Measurements from ENCODE around the gene ROCK2.

Gene ROCK2

GRCh38 chr2:11155381-11156035 lies 188.9 kb downstream of the ROCK2 start, which contains the start of gene SLC66A3:
Gene SLC66A3 (plus strand): TSS chr2:11155467. CDS start chr2:11155547, 80 bp downstream.
- no peak for TF ChIP-seq TAF1 (IDR thresholded peaks at IDR 0.05; ENCODE audit: borderline replicate concordance, insufficient read depth, low read length)
- TF ChIP-seq FOXP2 (optimal IDR thresholded peaks at IDR 0.05; ENCODE audit: borderline replicate concordance, extremely low read depth, extremely low read length, insufficient read depth) = no peak
- TF ChIP-seq SIN3A (IDR thresholded peaks at IDR 0.05; ENCODE audit: borderline replicate concordance, insufficient read depth, low read length) = no peak
- no peak for TF ChIP-seq REST (IDR thresholded peaks at IDR 0.05; ENCODE audit: insufficient read depth in 1 of 2, low read depth in 2 of 2, low read length in 2 of 2)
- TF ChIP-seq POLR2AphosphoS5 (IDR thresholded peaks at IDR 0.05; ENCODE audit: low read depth, low read length) = peak; percentile 66

- TF ChIP-seq FOXP2 (optimal IDR thresholded peaks at IDR 0.05; ENCODE audit: borderline replicate concordance, extremely low read depth, extremely low read length, insufficient read depth) (peak; percentile 79), SIN3A (IDR thresholded peaks at IDR 0.05; ENCODE audit: borderline replicate concordance, insufficient read depth, low read length) (no peak)
These were observed 189.5 kb downstream of the ROCK2 start for GRCh38 chr2:11154923-11155380.

- no peak for TF ChIP-seq SIN3A (IDR thresholded peaks at IDR 0.05; ENCODE audit: borderline replicate concordance, insufficient read depth, low read length)
- no peak for TF ChIP-seq TAF1 (IDR thresholded peaks at IDR 0.05; ENCODE audit: borderline replicate concordance, insufficient read depth, low read length)
- TF ChIP-seq REST (IDR thresholded peaks at IDR 0.05; ENCODE audit: insufficient read depth in 1 of 2, low read depth in 2 of 2, low read length in 2 of 2) = no peak
- TF ChIP-seq POLR2AphosphoS5 (IDR thresholded peaks at IDR 0.05; ENCODE audit: low read depth, low read length) = no peak
- TF ChIP-seq FOXP2 (optimal IDR thresholded peaks at IDR 0.05; ENCODE audit: borderline replicate concordance, extremely low read depth, extremely low read length, insufficient read depth) = no peak
These were observed 190.2 kb downstream of the ROCK2 start for GRCh38 chr2:11154016-11154922.

GRCh38 chr2:11152591-11152990 lies 191.8 kb downstream of the ROCK2 start:
- TF ChIP-seq SIN3A (IDR thresholded peaks at IDR 0.05; ENCODE audit: borderline replicate concordance, insufficient read depth, low read length) = no peak
- TF ChIP-seq FOXP2 (optimal IDR thresholded peaks at IDR 0.05; ENCODE audit: borderline replicate concordance, extremely low read depth, extremely low read length, insufficient read depth) = no peak

GRCh38 chr2:11147263-11147662 lies 197.2 kb downstream of the ROCK2 start:
- TF ChIP-seq TAF1 (IDR thresholded peaks at IDR 0.05; ENCODE audit: borderline replicate concordance, insufficient read depth, low read length) (no peak), REST (IDR thresholded peaks at IDR 0.05; ENCODE audit: insufficient read depth in 1 of 2, low read depth in 2 of 2, low read length in 2 of 2) (no peak), SIN3A (IDR thresholded peaks at IDR 0.05; ENCODE audit: borderline replicate concordance, insufficient read depth, low read length) (no peak), POLR2AphosphoS5 (IDR thresholded peaks at IDR 0.05; ENCODE audit: low read depth, low read length) (no peak), FOXP2 (optimal IDR thresholded peaks at IDR 0.05; ENCODE audit: borderline replicate concordance, extremely low read depth, extremely low read length, insufficient read depth) (no peak)

Measured in PFSK-1 (cell line).